GM12875 (cell line): Measurements from ENCODE around the gene C1QTNF12.

Source experiments
- H3K4me3 ChIP-seq: one replicate; pipeline ENCODE4 v1.5.1; 2011; ENCODE audit warnings: low read depth, low read length, control low read depth
- TF ChIP-seq, protein P1 (sequence below): IDR thresholded peaks from 2 replicates; pipeline ENCODE4 v1.5.1; 2011; ENCODE audit warnings: low read depth, mild to moderate bottlenecking, control low read depth, inconsistent platforms, low read length, moderate library complexity, borderline replicate concordance; ENCODE audit not compliant: insufficient read depth

C1QTNF12 gene

DNA sequence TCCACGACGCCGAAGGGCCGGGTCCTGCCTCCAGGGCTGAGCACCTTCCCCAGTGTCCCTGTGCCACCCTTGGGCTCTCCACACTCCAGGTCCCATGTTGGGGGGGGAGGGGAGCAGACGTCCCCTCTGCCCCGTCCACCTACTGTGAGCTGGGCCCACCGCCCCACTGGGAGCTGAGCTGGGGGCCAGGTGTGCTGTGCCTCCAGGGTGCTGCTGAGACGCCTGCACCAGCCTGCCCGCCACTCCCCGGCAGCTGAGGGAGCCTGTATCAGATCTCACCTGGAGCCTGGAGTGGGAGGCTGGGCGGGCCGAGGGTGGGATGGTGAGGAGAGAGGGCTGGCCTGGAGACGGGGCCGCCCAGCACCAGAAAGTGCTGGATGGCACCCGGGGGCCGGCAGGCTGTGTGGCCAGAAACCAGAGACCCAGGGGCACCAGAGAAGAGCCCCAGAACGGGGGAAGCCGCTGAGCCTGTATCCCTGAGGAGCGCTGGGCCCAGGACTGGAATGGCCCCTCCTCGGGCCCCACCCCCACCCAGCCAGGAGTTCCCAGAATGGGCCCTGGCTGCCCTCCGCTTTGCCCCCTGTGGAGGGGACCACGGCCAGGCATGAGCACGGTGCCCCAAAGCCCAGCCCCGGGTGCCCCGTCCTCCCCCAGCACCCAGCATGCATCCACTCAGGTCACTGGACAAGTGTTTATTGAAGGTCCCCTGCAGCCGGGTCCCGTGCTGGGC lies 43.5 kb downstream of the C1QTNF12 start:
- TF ChIP-seq, protein P1, sequence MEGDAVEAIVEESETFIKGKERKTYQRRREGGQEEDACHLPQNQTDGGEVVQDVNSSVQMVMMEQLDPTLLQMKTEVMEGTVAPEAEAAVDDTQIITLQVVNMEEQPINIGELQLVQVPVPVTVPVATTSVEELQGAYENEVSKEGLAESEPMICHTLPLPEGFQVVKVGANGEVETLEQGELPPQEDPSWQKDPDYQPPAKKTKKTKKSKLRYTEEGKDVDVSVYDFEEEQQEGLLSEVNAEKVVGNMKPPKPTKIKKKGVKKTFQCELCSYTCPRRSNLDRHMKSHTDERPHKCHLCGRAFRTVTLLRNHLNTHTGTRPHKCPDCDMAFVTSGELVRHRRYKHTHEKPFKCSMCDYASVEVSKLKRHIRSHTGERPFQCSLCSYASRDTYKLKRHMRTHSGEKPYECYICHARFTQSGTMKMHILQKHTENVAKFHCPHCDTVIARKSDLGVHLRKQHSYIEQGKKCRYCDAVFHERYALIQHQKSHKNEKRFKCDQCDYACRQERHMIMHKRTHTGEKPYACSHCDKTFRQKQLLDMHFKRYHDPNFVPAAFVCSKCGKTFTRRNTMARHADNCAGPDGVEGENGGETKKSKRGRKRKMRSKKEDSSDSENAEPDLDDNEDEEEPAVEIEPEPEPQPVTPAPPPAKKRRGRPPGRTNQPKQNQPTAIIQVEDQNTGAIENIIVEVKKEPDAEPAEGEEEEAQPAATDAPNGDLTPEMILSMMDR = no peak
- no peak overlapping the region for H3K4me3 ChIP-seq

DNA sequence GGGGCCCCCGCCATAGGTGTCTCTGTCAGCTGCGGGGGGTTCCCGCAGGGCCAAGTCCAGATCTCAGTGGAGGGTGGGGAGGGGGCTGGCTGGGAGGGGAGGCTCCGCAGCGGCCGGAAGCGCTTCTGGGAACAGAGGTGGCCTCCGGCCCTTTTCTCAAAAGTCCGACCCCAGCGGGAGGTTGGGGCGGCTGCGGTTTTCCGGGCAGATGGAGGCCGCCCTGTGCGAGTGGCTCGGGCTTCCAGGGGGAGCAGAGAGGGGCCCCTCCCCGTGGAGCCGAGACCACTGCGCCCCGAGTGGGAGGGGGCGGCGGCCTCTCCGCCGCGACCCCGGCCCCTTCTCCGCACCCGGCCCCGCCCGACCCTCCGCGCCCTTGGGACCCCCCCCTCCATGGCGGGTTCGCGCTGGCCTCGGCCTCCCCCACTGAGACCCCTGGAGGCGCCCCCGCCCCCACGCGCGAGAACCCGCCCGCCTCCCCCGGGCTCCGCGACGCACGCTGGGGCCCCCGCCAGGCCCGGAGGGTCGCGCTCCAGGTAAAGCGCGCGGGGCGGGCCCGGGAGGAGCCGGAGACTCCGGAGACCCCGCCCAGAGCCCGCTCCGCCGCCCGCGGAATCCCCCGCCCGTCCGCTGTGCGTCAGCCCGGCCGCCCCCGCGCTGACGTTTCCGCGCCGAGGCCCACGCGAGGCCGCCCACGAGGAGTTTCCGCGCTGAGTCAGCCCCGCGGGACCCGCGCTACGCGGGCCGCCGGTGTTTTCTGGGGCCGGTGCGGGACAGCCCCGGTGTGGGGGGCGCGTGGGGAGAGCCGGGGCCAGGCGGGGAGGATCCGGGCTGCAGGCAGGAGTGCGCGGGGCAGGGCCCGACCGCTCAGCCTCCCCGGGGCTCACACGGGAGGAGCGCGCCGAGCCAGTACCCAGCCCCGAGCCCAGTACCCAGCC lies 45.4 kb downstream of the C1QTNF12 start:
- H3K4me3 ChIP-seq = peak overlapping the region; percentile 21
- TF ChIP-seq, protein P1 = no peak

DNA sequence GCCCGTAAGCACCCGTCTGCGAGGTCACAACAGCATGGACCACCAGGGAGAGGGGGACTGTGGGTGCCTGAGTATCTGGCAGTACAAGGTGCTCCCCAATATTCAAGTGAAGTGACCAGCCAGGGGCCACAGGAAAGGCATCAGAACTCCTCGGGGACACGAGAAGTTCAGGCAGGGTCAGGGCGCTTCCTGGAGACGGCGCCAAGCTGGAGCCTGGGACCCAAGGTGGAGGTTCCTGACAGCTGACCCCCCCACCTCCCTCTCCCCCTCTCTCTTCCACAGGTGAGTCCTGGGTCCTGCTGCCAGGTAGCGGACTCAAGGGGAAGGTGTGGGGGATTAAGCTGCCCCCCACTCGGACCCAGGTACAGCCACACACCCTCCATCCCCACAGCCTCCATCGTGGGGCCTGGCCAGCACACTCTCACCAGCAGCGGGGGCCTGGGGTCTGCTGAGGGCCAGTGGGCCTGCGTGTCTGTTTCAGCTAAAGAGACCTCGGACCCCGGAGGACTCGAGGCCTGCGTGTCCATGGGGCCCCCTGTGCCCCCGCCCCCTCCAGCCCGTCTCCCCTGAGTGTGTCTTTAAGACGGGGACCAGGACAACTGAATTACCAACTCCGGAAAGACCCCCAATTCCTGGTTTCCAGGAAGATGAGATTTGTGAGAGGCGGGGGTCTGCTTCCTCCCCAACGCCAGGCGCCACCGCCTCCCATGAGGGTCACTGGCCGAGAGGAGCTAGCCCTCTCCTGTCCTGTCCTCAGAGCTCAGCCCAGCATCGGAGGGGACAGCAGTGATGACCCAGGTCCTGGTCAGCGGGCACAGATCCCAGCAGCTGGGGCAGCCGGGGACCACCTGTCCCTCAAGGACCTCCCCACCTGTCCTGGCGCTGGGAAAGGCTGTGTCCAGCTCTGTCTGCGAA lies 46.3 kb downstream of the C1QTNF12 start:
- no peak overlapping the region for H3K4me3 ChIP-seq
- TF ChIP-seq, protein P1 = no peak

DNA sequence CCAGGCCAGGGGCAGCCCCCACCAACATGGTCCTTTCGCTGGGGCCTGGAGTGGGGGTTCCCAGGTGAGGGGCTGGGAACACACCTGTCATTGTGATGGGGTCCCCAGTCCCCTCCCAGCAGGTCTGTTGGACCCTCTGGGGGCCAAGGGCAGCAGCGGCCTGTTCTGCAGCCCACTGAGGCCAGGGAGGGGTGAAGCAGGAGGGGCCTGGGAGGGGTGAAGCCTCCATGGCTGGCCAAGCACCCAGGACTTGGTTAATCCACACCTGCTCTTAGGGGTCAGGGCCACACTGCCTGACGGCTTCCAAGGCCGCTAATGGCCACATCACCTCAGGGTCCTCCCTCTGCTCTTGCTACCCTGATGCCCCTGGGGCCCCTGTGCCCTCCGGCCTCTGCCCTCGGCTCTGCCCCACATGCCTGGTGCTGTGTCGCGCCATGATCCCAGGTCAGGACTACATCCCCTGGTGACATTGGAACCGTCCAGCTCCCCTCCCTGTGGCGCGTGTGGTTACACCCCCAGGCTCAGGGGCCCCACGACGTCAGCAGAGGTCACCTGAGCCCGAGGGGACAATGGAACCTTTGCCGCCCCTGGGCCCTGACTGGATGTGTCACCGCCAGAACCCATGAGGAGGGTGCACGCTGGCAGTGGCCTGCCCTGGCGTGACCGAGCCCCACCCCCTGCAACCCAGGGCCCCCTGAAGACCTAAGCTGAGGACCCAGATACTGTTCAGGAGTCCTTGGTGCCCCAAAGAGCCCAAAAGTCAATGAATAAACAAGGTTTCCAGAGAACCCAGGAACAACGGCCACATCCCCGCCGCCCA lies 47.2 kb downstream of the C1QTNF12 start:
- no peak overlapping the region for H3K4me3 ChIP-seq
- TF ChIP-seq, protein P1 = no peak

DNA sequence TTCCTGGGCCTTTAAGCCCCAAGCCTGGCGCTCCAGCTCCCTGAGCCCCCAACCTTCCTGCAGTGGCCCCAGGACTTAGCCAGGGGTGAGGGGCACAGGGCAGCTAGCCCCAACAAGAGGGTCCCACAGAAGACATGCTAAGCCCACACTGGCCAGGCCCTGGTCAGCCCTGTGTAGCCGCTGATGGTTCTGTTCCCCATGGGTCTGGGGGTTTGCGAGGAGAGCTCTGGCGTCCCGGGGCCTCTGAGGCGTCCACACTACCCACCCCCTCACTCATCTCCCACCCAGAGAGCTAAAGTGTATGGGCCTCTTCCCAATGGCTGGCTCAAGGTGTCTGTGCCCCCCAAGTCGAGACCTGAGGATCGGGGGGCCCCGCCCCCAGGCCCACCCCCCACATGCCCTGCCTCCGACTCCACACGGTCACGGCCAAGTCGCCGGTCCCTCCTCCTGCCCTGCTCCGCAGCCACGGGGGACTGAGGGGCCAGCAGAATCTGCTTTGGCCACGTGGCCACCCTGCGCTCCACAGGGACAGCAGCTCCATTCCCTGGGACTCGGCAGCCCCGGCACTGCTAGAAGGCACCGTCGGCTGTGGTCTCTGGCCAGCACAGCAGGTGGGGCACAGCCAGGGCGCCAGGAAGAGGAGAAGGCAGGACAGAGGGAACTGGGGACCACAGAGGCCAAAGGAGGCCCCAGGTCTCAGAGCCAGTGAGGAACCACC lies 47.9 kb downstream of the C1QTNF12 start:
- TF ChIP-seq, protein P1 = no peak

More for the DNA sequence above, 47.9 kb downstream of the C1QTNF12 start:
- no peak overlapping the region for H3K4me3 ChIP-seq
